B cell (primary cell): ENCODE measurements around the gene NME2. TPM values are rescaled to one million over a fixed set of nuclear protein-coding genes. Genes with fewer than 3 reads are reported as not detected.

Source experiments
- ATAC-seq: fragments of 200-7000 bp; cut with Tn5 transposase; one replicate; pipeline ENCODE4 v1.10.0; 2021; ENCODE audit warnings: low read depth, mild to moderate bottlenecking, moderate number of reproducible peaks, moderate library complexity
- CTCF ChIA-PET: fragments of 350-600 bp; sonication (Branson Sonifier 250); formaldehyde crosslinking; loops from one replicate; lab custom pipeline; 2021; ENCODE audit warnings: antibody characterized with exemption, inconsistent platforms; lab: Charles Lee
- POLR2A ChIA-PET: fragments of 350-600 bp; sonication (Branson Sonifier 250); formaldehyde crosslinking; loops from one replicate; lab custom pipeline; 2021; ENCODE audit warnings: antibody characterized with exemption; lab: Charles Lee
- DNase-seq: peaks from one replicate; pipeline ENCODE4 v3.0.0; 2013
- H2AFZ ChIP-seq: 2 replicates; pipeline ENCODE4 v1.6.1; 2012; ENCODE audit warnings: mild to moderate bottlenecking, low read depth, low read length; ENCODE audit not compliant: insufficient read depth, poor library complexity, severe bottlenecking
- H3K27ac ChIP-seq, 2 donors: 1 replicate in 1 of 2; 2 replicates in 1 of 2; pipeline ENCODE4 v1.5.1; 2012 to 2013; ENCODE audit warnings: low read length in 2 of 2, mild to moderate bottlenecking in 2 of 2, moderate library complexity in 1 of 2
- H3K27me3 ChIP-seq, 4 experiments: fragments of 200-600 bp in 1 of 4; sonication (generic) in 1 of 4; replicated peaks in 1 of 4; 1 replicate in 2 of 4; 2 replicates in 2 of 4; pipeline versions ENCODE4 v1.6.1 to v1.7.0; 2013 to 2016; ENCODE audit warnings: low read length in 3 of 4, mild to moderate bottlenecking in 2 of 4, mixed read lengths in 1 of 4, moderate library complexity in 1 of 4; ENCODE audit not compliant: insufficient read depth in 4 of 4, control insufficient read depth in 3 of 4; ENCODE audit errors: control extremely low read depth in 1 of 4
- H3K36me3 ChIP-seq, 2 experiments: replicated peaks in 1 of 2; 1 replicate in 1 of 2; 2 replicates in 1 of 2; pipeline versions ENCODE4 v1.6.1 to v1.7.1; 2013; ENCODE audit warnings: low read length in 1 of 2; ENCODE audit not compliant: insufficient read depth in 2 of 2, control insufficient read depth in 1 of 2; ENCODE audit errors: control extremely low read depth in 1 of 2, extremely low read depth in 1 of 2
- H3K4me1 ChIP-seq, 2 donors: fragments of 200-600 bp in 1 of 2; sonication (generic) in 1 of 2; 1 replicate in 1 of 2; 2 replicates in 1 of 2; pipeline versions ENCODE4 v1.5.1 to v1.6.1; 2013 to 2017; ENCODE audit warnings: low read length in 2 of 2; ENCODE audit not compliant: control insufficient read depth in 2 of 2, insufficient read depth in 2 of 2
- H3K4me2 ChIP-seq: replicated peaks from 2 replicates; pipeline ENCODE3; 2012; ENCODE audit warnings: mild to moderate bottlenecking, low read depth, low read length; ENCODE audit not compliant: poor library complexity, severe bottlenecking
- H3K4me3 ChIP-seq, 5 experiments: fragments of 200-600 bp in 1 of 5; sonication (generic) in 1 of 5; 1 replicate in 3 of 5; 2 replicates in 2 of 5; pipeline versions ENCODE4 v1.5.1 to v1.7.0; 2011 to 2016; ENCODE audit warnings: low read length in 4 of 5, mild to moderate bottlenecking in 4 of 5, low read depth in 2 of 5, control low read depth in 1 of 5, moderate library complexity in 1 of 5; ENCODE audit not compliant: insufficient read depth in 1 of 5; ENCODE audit errors: control extremely low read depth in 1 of 5, extremely low read depth in 1 of 5
- H3K79me2 ChIP-seq: fragments of 200-600 bp; sonication (generic); one replicate; pipeline ENCODE4 v1.6.0; 2016; ENCODE audit warnings: low read length; ENCODE audit not compliant: control insufficient read depth, insufficient read depth
- H3K9ac ChIP-seq: fragments of 200-600 bp; sonication (generic); 2 replicates; pipeline ENCODE4 v1.6.1; 2017; ENCODE audit warnings: mild to moderate bottlenecking, low read length, moderate library complexity
- H3K9me3 ChIP-seq, 3 donors: one replicate each; pipeline versions ENCODE4 v1.6.1 to v1.7.1; 2013; ENCODE audit warnings: low read length in 2 of 3; ENCODE audit not compliant: control insufficient read depth in 2 of 3, insufficient read depth in 1 of 3; ENCODE audit errors: control extremely low read depth in 1 of 3
- H4K20me1 ChIP-seq: 2 replicates; pipeline ENCODE4 v1.6.0; 2012; ENCODE audit warnings: mild to moderate bottlenecking, low read length; ENCODE audit not compliant: insufficient read depth, control insufficient read depth, poor library complexity, severe bottlenecking
- H3K27ac Mint-ChIP-seq: one replicate; pipeline ENCODE4 v1.8.0; 2021; ENCODE audit warnings: mixed read lengths
- H3K27me3 Mint-ChIP-seq: one replicate; pipeline ENCODE4 v1.8.0; 2021; ENCODE audit warnings: mixed read lengths
- H3K4me1 Mint-ChIP-seq: one replicate; pipeline ENCODE4 v1.8.0; 2021; ENCODE audit warnings: mixed read lengths
- H3K4me3 Mint-ChIP-seq: one replicate; pipeline ENCODE4 v1.8.0; 2021; ENCODE audit warnings: mixed read lengths
- H3K9me3 Mint-ChIP-seq: one replicate; pipeline ENCODE4 v1.8.0; 2022; ENCODE audit warnings: mixed read lengths; ENCODE audit not compliant: insufficient read depth
- CTCF ChIP-seq: fragments of 200-600 bp; IDR thresholded peaks from one replicate; pipeline ENCODE4 v1.8.0; 2022; ENCODE audit warnings: antibody characterized with exemption, mild to moderate bottlenecking
- EZH2 ChIP-seq: IDR thresholded peaks from 2 replicates; pipeline ENCODE4 v1.6.1; 2012; ENCODE audit warnings: borderline replicate concordance, low read depth, mild to moderate bottlenecking, moderate library complexity, low read length; ENCODE audit not compliant: insufficient read depth, poor library complexity, severe bottlenecking
- WGBS: methylation state at CpG from one replicate; pipeline ENCODE4 v1.1.5; 2013; ENCODE audit warnings: missing lambda C conversion rate; ENCODE audit not compliant: insufficient coverage; 5-methylcytosine and 5-hydroxymethylcytosine counted together
- intact Hi-C: fragments of 100-400 bp; cut with micrococcal nuclease; formaldehyde crosslinking; loops from one replicate; pipeline ENCODE4 v1.10.0; 2022
- polyA plus RNA-seq: library from polyadenylated mRNA; depleted of rRNA; stranded (reverse); fragments of >200 nt; gene quantifications from 2 replicates; pipeline ENCODE4 v1.2.3, GENCODE V29; 2012
- total RNA-seq, 2 donors: library from RNA; stranded (reverse); fragments of 120-200 nt in 1 of 2; gene quantifications; 1 replicate in 1 of 2; 2 replicates in 1 of 2; pipeline versions ENCODE4 v1.2.3 to v1.2.4, GENCODE V29; 2013 to 2022

NME2 gene
- total and polyA plus RNA-seq, 2 donors (not counting 1 experiment from before 2014, with no cell fraction given): 154 to 166 TPM

GRCh38 chr17:51144266-51145022, 21.8 kb upstream of the NME2 start:
- Mint-ChIP-seq H3K4me1 (no peaks in the 10 kb centered on the region), H3K27me3 (no peaks in the 10 kb centered on the region), H3K27ac (no peak overlapping the region), H3K9me3 (no peaks in the 10 kb centered on the region), H3K4me3 (no peak overlapping the region)
- no peaks in the 10 kb centered on the region for H3K9me3 ChIP-seq
- H2AFZ ChIP-seq: no peak overlapping the region
- intact Hi-C loops: no loop called here
- H4K20me1 ChIP-seq: no peaks in the 10 kb centered on the region
- CTCF ChIA-PET: no interaction called here
- no peaks in the 10 kb centered on the region for H3K36me3 ChIP-seq
- POLR2A ChIA-PET: no interaction called here
- no peak overlapping the region for H3K4me3 ChIP-seq
- 100% methylated on average over 1 of the region's 6 CpGs for WGBS
- no peak overlapping the region for H3K4me2 ChIP-seq
- no peaks in the 10 kb centered on the region for H3K4me1 ChIP-seq
- no peaks in the 10 kb centered on the region for H3K27me3 ChIP-seq
- H3K9ac ChIP-seq: no peak overlapping the region
- no peak for ATAC-seq
- no peak for DNase-seq
- no peak for TF ChIP-seq CTCF
- TF ChIP-seq EZH2: no peak
- no peaks in the 10 kb centered on the region for H3K79me2 ChIP-seq
- no peak overlapping the region for H3K27ac ChIP-seq

GRCh38 chr17:51147650-51148049, 18.6 kb upstream of the NME2 start:
- Mint-ChIP-seq H3K4me3 (no peak overlapping the region), H3K4me1 (no peaks in the 10 kb centered on the region), H3K9me3 (no peaks in the 10 kb centered on the region), H3K27me3 (no peaks in the 10 kb centered on the region), H3K27ac (no peak overlapping the region)
- no peak for TF ChIP-seq CTCF
- no peak for TF ChIP-seq EZH2
- no peak overlapping the region for H3K4me3 ChIP-seq
- no peaks in the 10 kb centered on the region for H4K20me1 ChIP-seq
- no peak overlapping the region for H3K4me2 ChIP-seq
- no peaks in the 10 kb centered on the region for H3K9me3 ChIP-seq
- no peak overlapping the region for H3K9ac ChIP-seq
- H3K27ac ChIP-seq: no peak overlapping the region
- no peaks in the 10 kb centered on the region for H3K79me2 ChIP-seq
- DNase-seq: no peak
- no peak overlapping the region for H2AFZ ChIP-seq
- no peaks in the 10 kb centered on the region for H3K36me3 ChIP-seq
- intact Hi-C loops: no loop called here
- ChIA-PET POLR2A (no interaction called here), CTCF (no interaction called here)
- no CpG with 5 or more reads among the region's 4 CpGs for WGBS
- peaks cover 1 to 4% of the 10 kb centered on the region in 2 donors for H3K4me1 ChIP-seq
- no peaks in the 10 kb centered on the region for H3K27me3 ChIP-seq
- ATAC-seq: no peak
